Measurements from ENCODE around the gene ARL4C.

ARL4C gene

DNA sequence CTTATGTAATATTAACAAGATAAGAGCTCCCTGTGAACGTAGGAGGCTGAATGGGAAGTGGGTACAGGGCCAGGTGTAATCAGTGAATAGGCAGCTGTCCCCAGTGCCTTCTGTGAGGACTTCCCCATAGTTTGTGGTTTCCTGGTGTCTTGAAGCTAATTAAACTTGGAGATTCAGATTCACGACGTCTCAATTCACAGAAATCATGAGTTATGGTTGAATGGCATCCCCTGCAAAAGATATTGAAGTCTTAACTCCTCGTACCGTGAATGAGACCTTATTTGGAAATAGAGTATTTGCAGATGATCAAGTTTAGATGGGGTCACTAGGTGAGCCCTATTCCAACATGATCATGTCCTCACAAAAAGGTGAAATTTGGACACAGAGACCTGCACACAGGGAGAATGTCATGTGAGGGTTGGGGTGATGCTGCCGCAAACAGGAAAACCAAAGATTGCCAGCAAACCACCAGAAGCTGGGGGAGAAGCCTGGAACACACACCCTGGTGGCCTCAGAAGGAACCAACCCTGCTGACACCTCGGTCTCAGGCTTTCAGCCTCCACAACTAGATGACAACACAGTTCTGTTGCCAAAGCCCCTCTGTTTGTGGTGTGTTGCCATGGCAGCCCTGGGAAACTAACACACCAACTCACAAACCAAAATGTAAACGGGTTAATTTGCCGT is 13.2 kb downstream of the ARL4C start:
- TF ChIP-seq, protein P1, sequence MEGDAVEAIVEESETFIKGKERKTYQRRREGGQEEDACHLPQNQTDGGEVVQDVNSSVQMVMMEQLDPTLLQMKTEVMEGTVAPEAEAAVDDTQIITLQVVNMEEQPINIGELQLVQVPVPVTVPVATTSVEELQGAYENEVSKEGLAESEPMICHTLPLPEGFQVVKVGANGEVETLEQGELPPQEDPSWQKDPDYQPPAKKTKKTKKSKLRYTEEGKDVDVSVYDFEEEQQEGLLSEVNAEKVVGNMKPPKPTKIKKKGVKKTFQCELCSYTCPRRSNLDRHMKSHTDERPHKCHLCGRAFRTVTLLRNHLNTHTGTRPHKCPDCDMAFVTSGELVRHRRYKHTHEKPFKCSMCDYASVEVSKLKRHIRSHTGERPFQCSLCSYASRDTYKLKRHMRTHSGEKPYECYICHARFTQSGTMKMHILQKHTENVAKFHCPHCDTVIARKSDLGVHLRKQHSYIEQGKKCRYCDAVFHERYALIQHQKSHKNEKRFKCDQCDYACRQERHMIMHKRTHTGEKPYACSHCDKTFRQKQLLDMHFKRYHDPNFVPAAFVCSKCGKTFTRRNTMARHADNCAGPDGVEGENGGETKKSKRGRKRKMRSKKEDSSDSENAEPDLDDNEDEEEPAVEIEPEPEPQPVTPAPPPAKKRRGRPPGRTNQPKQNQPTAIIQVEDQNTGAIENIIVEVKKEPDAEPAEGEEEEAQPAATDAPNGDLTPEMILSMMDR (conservative IDR thresholded peaks at IDR 0.05; ENCODE audit: low read depth, low read length): peak; percentile 27
- DNase-seq (ENCODE audit: low read depth): no peak
- H3K4me3 ChIP-seq (ENCODE audit: low read length): no peak overlapping the region

DNA sequence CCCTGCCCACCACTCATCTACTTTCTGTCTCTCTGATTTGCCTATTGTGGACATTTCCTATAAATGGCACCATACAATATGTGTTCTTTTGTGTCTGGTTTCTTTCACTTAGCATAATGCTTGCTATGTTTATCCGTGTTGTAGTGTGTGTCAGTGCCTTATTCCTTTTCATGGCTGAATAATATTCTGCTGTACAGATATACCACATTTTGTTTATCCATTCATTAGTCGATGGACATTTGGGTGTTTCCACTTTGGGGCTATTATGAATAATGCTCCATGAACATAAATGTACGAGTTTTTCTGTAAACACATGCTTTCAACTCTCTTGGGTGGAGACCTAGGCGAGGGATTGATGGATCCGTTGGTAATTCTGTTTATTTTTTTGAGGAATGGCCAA is 15.6 kb downstream of the ARL4C start:
- TF ChIP-seq, protein P1 (conservative IDR thresholded peaks at IDR 0.05; ENCODE audit: low read depth, low read length): no peak
- no peak overlapping the region for H3K4me3 ChIP-seq (ENCODE audit: low read length)
- DNase-seq (ENCODE audit: low read depth): no peak

DNA sequence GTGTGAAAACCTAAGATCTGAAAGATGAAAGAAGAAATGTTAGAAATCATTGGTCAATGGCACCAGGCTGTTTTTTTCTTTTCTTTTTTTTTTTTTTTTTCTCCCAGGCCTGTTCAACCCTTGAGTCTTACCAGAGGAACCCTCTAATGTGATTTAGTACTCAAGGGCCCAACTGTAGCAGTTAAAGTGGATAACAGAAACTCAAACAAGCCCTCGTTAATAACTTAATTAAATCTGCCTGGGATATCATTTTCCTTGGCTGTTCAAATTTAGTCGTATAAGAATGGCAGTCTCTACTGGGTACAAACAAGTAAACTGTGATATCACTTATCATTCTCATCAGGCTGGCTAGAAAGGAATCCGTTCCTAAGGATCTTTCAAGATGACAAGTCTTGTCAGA is 16.5 kb downstream of the ARL4C start:
- TF ChIP-seq, protein P1 (conservative IDR thresholded peaks at IDR 0.05; ENCODE audit: low read depth, low read length): no peak
- no peak overlapping the region for H3K4me3 ChIP-seq (ENCODE audit: low read length)
- no peak for DNase-seq (ENCODE audit: low read depth)

DNA sequence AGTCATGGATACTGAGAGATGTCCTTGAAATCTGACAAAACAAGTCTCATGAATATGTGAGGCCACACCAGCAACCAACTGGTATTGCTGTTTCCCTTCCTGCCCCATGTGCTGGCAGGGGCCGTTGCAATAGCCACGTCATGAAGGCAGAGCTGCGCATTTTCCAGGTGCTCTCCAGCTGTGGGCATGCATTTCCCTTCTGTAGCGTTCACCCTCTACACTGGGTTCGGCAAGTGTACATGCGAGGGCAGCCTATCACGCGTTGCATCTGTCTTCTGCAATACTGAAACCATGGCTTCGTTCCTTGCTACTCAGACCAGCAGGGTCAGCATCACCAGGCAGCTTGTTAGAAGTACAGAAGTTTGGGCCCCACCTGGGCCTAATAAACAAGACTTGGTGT is 17.4 kb downstream of the ARL4C start:
- no peak overlapping the region for H3K4me3 ChIP-seq (ENCODE audit: low read length)
- TF ChIP-seq, protein P1 (conservative IDR thresholded peaks at IDR 0.05; ENCODE audit: low read depth, low read length): no peak
- no peak for DNase-seq (ENCODE audit: low read depth)

DNA sequence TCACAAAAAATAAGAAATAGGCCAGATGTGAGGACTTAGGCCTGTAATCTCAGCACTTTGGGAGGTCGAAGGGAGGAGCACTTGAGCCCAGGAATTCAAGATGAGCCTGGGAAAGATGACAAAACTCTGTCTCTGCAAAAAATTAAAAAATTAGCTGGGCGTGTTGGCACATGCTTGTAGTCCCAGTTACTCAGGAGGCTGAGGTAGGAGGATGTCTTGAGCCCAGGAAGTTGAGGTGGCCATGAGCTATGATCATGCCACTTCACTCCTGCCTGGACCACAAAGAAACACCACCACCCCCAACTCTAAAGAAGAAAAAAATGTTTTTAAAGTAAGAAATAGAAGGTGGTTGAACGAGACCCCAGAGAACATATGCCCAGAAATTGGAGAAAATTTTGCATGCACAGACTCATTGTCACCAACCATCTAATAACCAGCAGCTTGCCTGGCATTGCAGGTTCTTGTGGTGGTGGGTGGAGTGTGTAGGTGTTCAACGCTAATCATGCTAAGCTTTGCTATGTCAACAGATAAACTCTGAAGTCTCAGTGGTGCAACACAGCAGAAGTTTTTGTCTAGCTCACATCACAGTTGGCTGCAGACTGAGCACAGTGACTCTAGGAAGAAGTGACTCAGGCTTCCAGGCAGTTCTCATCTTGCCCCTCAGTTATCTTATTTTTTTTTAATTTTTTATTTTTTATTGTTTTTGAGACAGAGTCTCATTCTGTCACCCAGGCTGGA is 18.6 kb downstream of the ARL4C start:
- TF ChIP-seq, protein P1 (conservative IDR thresholded peaks at IDR 0.05; ENCODE audit: low read depth, low read length): no peak
- no peak for DNase-seq (ENCODE audit: low read depth)
- no peak overlapping the region for H3K4me3 ChIP-seq (ENCODE audit: low read length)

DNA sequence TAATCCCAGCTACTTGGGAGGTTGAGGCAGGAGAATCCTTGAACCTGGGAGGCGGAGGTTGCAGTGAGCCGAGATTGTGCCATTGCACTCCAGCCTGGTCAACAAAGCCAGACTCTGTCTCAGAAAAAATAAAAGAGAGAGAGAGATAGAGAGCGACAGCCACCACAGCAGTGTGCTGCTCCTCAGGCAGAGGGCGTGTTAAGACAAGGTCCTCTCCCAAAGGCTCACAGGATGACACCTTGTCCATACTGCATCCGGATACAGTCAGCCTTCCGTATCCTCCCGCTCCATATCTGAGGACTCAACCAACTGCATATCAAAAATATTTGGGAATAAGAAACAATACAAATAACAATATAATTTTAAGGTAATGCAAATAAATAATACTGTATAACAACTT is 20.1 kb downstream of the ARL4C start:
- TF ChIP-seq, protein P1 (conservative IDR thresholded peaks at IDR 0.05; ENCODE audit: low read depth, low read length): no peak
- H3K4me3 ChIP-seq (ENCODE audit: low read length): no peak overlapping the region
- DNase-seq (ENCODE audit: low read depth): no peak

DNA sequence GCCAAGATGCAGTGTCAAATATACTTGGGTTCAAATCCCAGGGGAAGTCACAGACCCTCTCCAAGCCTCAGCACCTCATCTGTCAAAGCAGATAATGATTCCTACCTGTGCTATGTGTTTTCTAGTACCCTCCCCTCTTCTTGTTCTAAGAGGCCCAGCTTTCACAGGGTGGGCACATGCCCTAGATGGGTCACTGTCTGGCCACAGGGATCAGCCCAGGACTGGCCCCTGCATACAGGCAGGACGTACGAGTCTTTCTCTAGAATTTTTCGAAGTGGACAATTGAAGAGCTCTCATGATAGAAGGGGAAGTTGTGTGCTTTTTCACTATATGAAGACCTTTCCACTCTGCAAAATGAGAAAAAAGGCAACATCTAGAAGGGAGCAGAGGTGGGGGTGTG is 22.2 kb downstream of the ARL4C start:
- no peak for DNase-seq (ENCODE audit: low read depth)
- TF ChIP-seq, protein P1 (conservative IDR thresholded peaks at IDR 0.05; ENCODE audit: low read depth, low read length): no peak
- H3K4me3 ChIP-seq (ENCODE audit: low read length): no peak overlapping the region
